Stimulated activated CD8-positive, alpha-beta memory T cell treated with anti-CD3 and anti-CD28 coated beads, Interleukin-4, amount 100 ng/mL, for 48 hours (primary cell): ENCODE results near the gene S100A6.
"Not testable (repeated sequence)": the region's sequence is repeated elsewhere in the genome, so short reads cannot be mapped to it uniquely, and the experiment has no call there.

Source experiments
- DNase-seq: peaks from one replicate; pipeline ENCODE4 v3.0.0-alpha.2; 2020

S100A6 gene

GRCh38 chr1:153535242-153536011 lies at the start of gene S100A6:
Gene S100A6 (minus strand): TSS chr1:153535991. CDS start chr1:153535339, 652 bp downstream.
- DNase-seq, result peak; percentile 73

GRCh38 chr1:153585006-153585405 lies 49.2 kb upstream of the S100A6 start:
- no peak for DNase-seq

GRCh38 chr1:153583976-153584375 lies 48.2 kb upstream of the S100A6 start:
- no peak for DNase-seq

DNA sequence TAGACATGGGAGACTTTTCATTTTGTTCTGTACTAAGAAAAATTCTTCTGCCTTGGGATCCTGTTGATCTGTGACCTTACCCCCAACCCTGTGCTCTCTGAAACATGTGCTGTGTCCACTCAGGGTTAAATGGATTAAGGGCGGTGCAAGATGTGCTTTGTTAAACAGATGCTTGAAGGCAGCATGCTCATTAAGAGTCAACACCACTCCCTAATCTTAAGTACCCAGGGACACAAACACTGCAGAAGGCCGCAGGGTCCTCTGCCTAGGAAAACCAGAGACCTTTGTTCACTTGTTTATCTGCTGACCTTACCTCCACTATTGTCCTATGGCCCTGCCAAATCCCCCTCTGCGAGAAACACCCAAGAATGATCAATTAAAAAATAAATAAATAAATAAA lies 47.7 kb upstream of the S100A6 start:
- DNase-seq, result not testable (repeated sequence)

GRCh38 chr1:153582836-153583235 lies 47.0 kb upstream of the S100A6 start:
- not testable (repeated sequence) for DNase-seq

GRCh38 chr1:153578936-153579335 lies 43.1 kb upstream of the S100A6 start:
- no peak for DNase-seq

- no peak for DNase-seq
Measured at GRCh38 chr1:153578490-153578889, 42.7 kb upstream of the S100A6 start.

DNA sequence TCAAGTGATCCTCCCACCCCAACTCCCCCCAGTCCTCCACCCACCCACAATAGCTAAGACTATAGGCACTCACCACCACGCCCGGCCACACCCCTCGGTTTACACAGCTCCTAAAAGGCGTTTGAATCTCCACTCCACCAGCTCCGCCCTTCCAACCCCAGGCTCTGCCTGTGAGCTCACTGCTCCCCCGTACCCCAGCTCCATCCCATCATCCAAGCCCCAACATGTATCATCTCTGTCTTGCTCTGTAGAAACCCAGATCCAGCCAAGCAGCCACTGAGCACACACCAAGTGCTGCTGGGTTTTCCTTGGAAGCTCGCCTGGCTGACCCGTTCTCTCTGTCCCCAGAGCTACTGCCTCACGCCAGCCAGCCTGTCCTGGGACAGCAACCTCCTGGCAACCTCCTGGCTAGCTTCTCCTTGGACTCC lies 41.8 kb upstream of the S100A6 start:
- no peak for DNase-seq

- DNase-seq, result no peak
Measured at GRCh38 chr1:153577138-153577537, 41.3 kb upstream of the S100A6 start.

GRCh38 chr1:153575497-153575896 lies 39.7 kb upstream of the S100A6 start:
- not testable (repeated sequence) for DNase-seq

DNA sequence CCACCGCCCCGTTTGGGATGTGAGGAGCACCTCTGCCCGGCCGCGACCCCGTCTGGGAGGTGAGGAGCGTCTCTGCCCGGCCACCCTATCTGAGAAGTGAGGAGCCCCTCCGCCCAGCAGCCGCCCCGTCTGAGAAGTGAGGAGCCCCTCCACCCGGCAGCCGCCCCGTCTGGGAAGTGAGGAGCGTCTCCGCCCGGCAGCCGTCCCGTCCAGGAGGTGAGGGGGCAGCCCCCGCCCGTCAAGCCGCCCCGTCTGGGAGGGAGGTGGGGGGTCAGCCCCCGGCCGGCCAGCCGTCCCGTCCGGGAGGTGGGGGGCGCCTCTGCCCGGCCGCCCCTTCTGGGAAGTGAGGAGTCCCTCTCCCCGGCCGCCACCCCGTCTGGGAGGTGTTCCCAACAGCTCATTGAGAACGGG lies 39.3 kb upstream of the S100A6 start:
- DNase-seq, result not testable (repeated sequence)

DNA sequence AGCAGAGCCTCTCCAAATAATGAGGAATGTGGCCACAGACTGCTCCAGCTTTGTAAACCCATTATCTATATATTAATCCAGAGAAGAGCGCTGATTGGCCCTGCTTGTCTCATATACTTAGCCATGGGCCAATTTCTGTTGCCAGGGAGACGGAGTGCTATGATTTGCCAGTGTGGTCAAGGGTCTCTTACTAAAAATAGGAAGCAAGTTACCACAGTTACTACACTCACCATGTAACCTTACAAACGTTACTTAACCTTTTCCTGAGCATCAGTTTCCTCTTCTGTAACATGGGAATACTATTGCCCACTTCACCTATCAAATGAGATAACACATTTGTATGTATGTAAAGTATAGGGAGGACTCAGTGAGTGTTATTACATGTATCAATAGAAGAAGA lies 37.6 kb upstream of the S100A6 start:
- no peak for DNase-seq

- peak; percentile 78 for DNase-seq
Measured at GRCh38 chr1:153572569-153573015, 36.8 kb upstream of the S100A6 start.

DNA sequence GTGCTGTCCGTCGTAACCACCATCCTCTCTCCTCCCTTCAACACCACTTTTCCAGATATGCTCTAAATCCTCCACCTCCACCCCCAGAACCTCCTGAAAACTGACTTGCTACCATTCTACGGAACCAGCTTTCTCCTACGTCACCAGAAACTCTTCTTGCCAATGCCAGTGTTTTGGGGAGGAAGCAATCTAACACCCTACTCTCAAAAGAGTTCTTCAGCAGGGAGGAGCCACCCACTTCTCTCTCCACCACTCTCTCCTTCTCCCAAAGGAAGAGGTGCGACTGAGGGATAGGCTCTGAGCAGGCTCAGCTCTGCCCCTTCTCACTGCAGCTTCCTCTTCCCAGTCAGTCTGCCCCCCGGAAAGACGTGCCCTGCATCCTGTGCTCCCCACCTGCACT lies 35.9 kb upstream of the S100A6 start:
- DNase-seq, result no peak

GRCh38 chr1:153570874-153571273 lies 35.1 kb upstream of the S100A6 start:
- no peak for DNase-seq

DNA sequence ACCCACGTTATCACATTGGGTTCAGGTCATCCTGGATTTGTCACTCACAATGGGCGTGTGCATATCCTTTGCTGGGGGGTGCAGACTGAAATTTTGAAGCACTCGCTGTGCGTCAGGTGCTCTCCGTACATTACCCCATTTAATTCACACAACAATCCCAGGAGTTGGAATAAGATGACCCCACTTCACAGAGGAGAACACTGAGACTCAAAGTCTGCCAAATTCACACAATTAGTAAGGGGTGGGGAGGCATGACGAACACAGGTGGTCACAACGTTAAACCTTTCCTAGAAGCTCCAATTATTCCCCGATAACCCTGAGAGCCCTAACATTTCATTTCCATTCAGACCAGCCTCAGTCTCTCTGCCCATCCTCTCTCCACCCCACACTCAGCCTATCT lies 33.7 kb upstream of the S100A6 start:
- DNase-seq, result no peak

DNA sequence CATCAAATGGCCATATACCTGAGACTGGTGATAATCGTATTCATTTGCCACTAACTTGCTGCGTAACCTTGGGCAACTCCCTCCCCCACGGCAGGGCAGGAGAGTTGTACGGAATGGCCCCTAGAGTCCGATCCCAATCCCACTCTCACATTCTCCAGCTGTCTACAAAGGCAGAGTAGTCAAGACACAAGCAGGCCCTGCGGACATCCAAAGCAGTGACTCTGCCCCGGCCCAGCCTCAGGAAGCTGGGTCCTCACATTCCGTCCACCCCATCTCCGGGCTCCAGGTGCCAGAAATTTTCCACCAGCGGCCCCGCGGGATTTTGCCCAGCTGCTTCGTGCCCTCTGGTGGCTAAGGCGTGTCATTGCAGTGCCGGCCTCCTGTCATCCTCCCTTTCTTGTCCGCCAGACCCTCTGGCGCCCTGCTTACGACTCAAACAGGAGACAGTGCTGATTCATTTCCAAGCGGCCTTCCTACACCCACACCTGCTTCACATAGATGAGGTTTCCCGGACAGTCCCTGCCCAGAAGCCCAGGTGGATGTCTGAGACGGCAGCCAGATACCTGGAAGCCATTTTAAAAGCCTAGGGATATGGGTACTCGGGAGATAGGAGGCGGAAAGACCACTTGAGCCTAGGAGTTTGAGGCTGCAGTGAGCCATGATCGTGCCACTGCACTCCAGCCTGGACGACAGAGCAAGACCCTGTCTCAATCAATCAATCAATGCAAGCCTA lies 32.7 kb upstream of the S100A6 start:
- DNase-seq, result peak; percentile 94

DNA sequence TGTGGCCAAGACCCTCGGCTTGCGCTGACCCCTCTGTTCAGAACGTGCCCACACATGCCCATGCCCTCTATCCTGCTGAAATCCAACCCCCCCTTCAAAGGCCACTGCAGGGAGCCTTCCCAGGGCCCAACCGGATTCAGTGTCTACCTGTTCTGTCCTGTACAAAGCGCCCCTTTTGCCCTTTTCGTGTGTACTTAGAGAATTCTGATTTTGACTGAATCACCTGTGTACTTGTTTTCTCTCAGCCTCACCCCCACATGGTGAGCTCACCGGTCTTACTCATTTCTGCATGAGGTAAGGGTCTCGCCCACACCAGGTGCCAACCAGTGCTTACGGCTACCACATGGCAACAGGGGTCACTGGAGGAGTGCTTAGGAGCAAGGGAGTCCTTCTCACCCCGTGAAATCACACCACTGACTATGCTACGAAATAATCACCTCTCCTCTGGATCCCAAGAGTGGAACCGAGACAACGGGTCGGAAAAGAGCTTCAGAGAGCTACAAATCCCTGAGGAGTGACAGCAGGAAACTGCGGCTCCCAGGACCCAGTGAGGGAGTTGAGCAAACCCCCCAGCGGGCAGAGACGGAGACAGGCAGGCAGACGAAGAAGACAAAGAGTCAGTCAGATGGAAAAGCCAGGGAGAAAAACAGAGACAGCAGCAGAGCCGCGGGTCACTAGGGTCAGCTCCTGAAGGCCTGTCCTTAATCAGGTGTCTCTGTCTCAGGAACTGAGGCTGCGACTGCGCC lies 32.0 kb upstream of the S100A6 start:
- peak; percentile 75 for DNase-seq

GRCh38 chr1:153566414-153567371 lies 30.9 kb upstream of the S100A6 start:
- DNase-seq, result peak; percentile 91

DNA sequence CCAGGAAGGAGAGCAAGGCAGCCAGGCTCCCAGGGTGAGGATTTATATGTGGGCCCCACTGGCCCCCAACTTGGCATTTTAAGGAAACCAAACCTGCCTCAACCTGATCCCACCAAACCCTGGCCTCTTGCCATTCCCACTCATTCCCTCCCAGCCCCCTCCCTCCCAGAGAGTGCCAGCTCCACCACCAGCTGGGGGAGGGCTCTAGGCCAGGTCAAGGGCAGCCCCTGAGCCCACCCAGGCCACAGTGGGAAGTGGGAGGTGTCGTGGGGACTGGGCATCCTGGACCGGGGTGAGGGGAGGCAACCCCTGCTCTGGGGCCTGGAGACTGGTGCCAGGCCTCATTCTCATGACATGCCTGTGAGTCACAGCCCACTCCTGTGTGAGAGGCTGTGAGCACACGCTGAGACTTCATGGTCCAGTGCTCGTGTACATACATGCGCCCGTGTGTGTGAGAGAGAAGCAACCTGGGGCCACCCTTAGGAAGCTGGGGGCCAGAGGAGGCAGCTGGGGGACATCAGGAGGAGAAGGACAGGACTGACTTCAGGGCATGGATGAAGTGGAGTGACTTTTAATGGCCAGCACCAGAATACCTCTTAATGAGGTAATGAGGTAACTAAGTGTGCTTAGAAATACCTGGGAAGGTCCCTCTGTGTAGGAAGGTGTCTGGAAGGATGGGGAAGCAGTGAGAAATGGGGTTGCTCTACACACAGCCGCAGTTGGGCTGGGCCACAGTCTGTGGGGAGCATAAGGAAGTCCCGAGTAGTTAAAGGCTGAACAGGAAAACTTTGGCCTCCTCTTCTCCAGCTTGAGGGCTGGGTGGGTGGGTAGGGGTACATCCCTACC lies 30.0 kb upstream of the S100A6 start, which contains the start of gene S100A2:
Gene S100A2 (minus strand): TSS at position 316 of the 846 bp plus-strand sequence. CDS start 1,967 bp downstream, outside the sequence.
- peak; percentile 74 for DNase-seq

GRCh38 chr1:153563991-153564390 lies 28.2 kb upstream of the S100A6 start:
- no peak for DNase-seq
